22Rv1 (cell line): Measurements from ENCODE around the gene FSHR.

Experiments used
- ZFX ChIP-seq: fragments of 450-650 bp; IDR thresholded peaks from 2 replicates; pipeline ENCODE4 v1.6.1; 2017; ENCODE audit warnings: antibody characterized with exemption, borderline replicate concordance
- TF ChIP-seq, protein P1 (sequence below): fragments of 450-650 bp; IDR thresholded peaks from 2 replicates; pipeline ENCODE4 v1.5.1; 2017; ENCODE audit warnings: mild to moderate bottlenecking

DNA sequence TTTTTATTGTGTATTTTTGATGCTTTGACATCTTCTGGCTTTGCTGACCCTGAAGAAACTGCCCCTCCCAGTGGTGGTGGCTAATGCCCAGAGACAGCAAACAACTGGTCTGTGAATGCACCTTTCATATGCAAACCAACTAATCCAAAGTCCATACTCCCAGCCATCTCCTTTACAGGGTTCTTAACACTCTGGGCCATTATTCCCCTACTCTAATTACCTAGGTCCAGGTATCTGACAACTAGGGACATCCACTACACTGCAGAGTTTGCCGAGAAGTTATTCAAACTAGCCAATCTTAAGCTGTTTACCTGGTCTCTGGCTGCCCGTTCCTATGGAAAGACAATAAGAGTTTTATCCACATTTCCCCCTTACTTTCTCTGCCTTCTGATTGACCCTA, 73.6 kb downstream of the FSHR start:
- TF ChIP-seq, protein P1, sequence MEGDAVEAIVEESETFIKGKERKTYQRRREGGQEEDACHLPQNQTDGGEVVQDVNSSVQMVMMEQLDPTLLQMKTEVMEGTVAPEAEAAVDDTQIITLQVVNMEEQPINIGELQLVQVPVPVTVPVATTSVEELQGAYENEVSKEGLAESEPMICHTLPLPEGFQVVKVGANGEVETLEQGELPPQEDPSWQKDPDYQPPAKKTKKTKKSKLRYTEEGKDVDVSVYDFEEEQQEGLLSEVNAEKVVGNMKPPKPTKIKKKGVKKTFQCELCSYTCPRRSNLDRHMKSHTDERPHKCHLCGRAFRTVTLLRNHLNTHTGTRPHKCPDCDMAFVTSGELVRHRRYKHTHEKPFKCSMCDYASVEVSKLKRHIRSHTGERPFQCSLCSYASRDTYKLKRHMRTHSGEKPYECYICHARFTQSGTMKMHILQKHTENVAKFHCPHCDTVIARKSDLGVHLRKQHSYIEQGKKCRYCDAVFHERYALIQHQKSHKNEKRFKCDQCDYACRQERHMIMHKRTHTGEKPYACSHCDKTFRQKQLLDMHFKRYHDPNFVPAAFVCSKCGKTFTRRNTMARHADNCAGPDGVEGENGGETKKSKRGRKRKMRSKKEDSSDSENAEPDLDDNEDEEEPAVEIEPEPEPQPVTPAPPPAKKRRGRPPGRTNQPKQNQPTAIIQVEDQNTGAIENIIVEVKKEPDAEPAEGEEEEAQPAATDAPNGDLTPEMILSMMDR, result no peak
- no peak for TF ChIP-seq ZFX
